SK-N-SH treated with all-trans-retinoic acid at 6 μM for 48 hours (cell line): ENCODE measurements around the gene PRC1.

ENCODE experiments used
- ARNTL ChIP-seq: fragments of 450-650 bp; formaldehyde crosslinking; IDR thresholded peaks from 2 replicates; pipeline ENCODE4 v1.5.0; 2020; ENCODE audit warnings: low read depth, mild to moderate bottlenecking, moderate library complexity, borderline replicate concordance
- BACH2 ChIP-seq: fragments of 250-450 bp; sonication (Bioruptor Pico); IDR thresholded peaks from 2 replicates; pipeline ENCODE4 v1.9.0; 2021; ENCODE audit warnings: mild to moderate bottlenecking, borderline replicate concordance
- CSDC2 ChIP-seq: fragments of 250-450 bp; sonication (Bioruptor Pico); IDR thresholded peaks from 2 replicates; pipeline ENCODE4 v1.5.0; 2020; ENCODE audit warnings: mild to moderate bottlenecking, moderate library complexity
- GLIS3 ChIP-seq: fragments of 250-450 bp; sonication (Bioruptor Pico); IDR thresholded peaks from 2 replicates; pipeline ENCODE4 v1.5.0; 2020; ENCODE audit warnings: mild to moderate bottlenecking, moderate library complexity
- PPARA ChIP-seq: fragments of 250-450 bp; sonication (Bioruptor Pico); IDR thresholded peaks from 2 replicates; pipeline ENCODE4 v1.5.0; 2020; ENCODE audit warnings: mild to moderate bottlenecking, borderline replicate concordance
- RARB ChIP-seq: fragments of 250-450 bp; sonication (Bioruptor Pico); IDR thresholded peaks from 2 replicates; pipeline ENCODE4 v1.8.0; 2021; ENCODE audit warnings: mild to moderate bottlenecking, moderate library complexity
- TOX ChIP-seq: fragments of 250-450 bp; sonication (Bioruptor Pico); IDR thresholded peaks from 2 replicates; pipeline ENCODE4 v1.8.0; 2021; ENCODE audit warnings: mild to moderate bottlenecking, moderate library complexity, borderline replicate concordance
- ZC3H10 ChIP-seq: fragments of 250-450 bp; sonication (Bioruptor Pico); IDR thresholded peaks from 2 replicates; pipeline ENCODE4 v1.5.1; 2021; ENCODE audit warnings: mild to moderate bottlenecking, moderate library complexity
- ZFP3 ChIP-seq: fragments of 250-450 bp; sonication (Bioruptor Pico); IDR thresholded peaks from 2 replicates; pipeline ENCODE4 v1.5.0; 2020; ENCODE audit warnings: mild to moderate bottlenecking, moderate library complexity
- ZFP30 ChIP-seq: fragments of 450-650 bp; formaldehyde crosslinking; IDR thresholded peaks from 2 replicates; pipeline ENCODE4 v1.5.0; 2022; ENCODE audit warnings: mild to moderate bottlenecking, moderate library complexity
- ZNF70 ChIP-seq: fragments of 450-650 bp; formaldehyde crosslinking; IDR thresholded peaks from 2 replicates; pipeline ENCODE4 v1.5.0; 2020; ENCODE audit warnings: mild to moderate bottlenecking, moderate library complexity
- TF ChIP-seq, protein P1 (sequence below): fragments of 250-450 bp; sonication (Bioruptor Pico); IDR thresholded peaks from 2 replicates; pipeline ENCODE4 v1.8.0; 2020; ENCODE audit warnings: mild to moderate bottlenecking, moderate library complexity, borderline replicate concordance
- TF ChIP-seq, protein P2 (sequence below): fragments of 250-450 bp; sonication (Bioruptor Pico); IDR thresholded peaks from 2 replicates; pipeline ENCODE4 v1.5.0; 2020; ENCODE audit warnings: mild to moderate bottlenecking, moderate library complexity
- TF ChIP-seq, protein P3 (sequence below): fragments of 250-450 bp; sonication (Bioruptor Pico); IDR thresholded peaks from 2 replicates; pipeline ENCODE4 v1.8.0; 2021; ENCODE audit warnings: low read depth, mild to moderate bottlenecking, moderate library complexity, borderline replicate concordance

DNA sequence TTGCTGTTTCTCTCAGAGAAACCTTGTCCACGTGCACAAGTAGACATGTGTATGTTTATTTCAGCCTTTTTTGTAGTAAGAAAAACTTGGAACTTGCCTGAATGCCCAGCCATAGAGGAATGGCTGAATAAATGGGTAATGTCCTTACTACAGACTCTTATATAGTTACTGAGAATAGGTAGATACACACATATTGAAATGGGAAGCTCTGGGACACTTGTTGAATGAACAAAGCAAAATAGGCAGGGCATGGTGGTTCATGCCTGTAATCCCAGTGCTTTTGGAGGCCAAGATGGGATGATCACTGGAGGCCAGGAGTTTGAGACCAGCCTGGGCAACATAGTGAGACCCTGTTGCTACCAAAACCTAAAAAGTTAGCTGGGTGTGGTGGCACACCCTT, 57.5 kb downstream of the PRC1 start:
- TF ChIP-seq ZFP3 (CRISPR knock-in tag), result no peak
- TF ChIP-seq, protein P1, sequence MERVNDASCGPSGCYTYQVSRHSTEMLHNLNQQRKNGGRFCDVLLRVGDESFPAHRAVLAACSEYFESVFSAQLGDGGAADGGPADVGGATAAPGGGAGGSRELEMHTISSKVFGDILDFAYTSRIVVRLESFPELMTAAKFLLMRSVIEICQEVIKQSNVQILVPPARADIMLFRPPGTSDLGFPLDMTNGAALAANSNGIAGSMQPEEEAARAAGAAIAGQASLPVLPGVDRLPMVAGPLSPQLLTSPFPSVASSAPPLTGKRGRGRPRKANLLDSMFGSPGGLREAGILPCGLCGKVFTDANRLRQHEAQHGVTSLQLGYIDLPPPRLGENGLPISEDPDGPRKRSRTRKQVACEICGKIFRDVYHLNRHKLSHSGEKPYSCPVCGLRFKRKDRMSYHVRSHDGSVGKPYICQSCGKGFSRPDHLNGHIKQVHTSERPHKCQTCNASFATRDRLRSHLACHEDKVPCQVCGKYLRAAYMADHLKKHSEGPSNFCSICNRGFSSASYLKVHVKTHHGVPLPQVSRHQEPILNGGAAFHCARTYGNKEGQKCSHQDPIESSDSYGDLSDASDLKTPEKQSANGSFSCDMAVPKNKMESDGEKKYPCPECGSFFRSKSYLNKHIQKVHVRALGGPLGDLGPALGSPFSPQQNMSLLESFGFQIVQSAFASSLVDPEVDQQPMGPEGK, result no peak
- TF ChIP-seq ZNF70 (CRISPR knock-in tag), result no peak
- no peak for TF ChIP-seq PPARA (CRISPR knock-in tag)
- TF ChIP-seq BACH2 (CRISPR knock-in tag), result no peak
- TF ChIP-seq CSDC2 (CRISPR knock-in tag), result no peak
- no peak for TF ChIP-seq GLIS3 (CRISPR knock-in tag)
- TF ChIP-seq RARB (CRISPR knock-in tag), result no peak
- TF ChIP-seq, protein P2, sequence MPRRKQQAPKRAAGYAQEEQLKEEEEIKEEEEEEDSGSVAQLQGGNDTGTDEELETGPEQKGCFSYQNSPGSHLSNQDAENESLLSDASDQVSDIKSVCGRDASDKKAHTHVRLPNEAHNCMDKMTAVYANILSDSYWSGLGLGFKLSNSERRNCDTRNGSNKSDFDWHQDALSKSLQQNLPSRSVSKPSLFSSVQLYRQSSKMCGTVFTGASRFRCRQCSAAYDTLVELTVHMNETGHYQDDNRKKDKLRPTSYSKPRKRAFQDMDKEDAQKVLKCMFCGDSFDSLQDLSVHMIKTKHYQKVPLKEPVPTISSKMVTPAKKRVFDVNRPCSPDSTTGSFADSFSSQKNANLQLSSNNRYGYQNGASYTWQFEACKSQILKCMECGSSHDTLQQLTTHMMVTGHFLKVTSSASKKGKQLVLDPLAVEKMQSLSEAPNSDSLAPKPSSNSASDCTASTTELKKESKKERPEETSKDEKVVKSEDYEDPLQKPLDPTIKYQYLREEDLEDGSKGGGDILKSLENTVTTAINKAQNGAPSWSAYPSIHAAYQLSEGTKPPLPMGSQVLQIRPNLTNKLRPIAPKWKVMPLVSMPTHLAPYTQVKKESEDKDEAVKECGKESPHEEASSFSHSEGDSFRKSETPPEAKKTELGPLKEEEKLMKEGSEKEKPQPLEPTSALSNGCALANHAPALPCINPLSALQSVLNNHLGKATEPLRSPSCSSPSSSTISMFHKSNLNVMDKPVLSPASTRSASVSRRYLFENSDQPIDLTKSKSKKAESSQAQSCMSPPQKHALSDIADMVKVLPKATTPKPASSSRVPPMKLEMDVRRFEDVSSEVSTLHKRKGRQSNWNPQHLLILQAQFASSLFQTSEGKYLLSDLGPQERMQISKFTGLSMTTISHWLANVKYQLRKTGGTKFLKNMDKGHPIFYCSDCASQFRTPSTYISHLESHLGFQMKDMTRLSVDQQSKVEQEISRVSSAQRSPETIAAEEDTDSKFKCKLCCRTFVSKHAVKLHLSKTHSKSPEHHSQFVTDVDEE (CRISPR knock-in tag), result no peak
- no peak for TF ChIP-seq ZC3H10
- TF ChIP-seq ARNTL, result no peak
- TF ChIP-seq ZFP30 (CRISPR knock-in tag), result no peak
- TF ChIP-seq, protein P3, sequence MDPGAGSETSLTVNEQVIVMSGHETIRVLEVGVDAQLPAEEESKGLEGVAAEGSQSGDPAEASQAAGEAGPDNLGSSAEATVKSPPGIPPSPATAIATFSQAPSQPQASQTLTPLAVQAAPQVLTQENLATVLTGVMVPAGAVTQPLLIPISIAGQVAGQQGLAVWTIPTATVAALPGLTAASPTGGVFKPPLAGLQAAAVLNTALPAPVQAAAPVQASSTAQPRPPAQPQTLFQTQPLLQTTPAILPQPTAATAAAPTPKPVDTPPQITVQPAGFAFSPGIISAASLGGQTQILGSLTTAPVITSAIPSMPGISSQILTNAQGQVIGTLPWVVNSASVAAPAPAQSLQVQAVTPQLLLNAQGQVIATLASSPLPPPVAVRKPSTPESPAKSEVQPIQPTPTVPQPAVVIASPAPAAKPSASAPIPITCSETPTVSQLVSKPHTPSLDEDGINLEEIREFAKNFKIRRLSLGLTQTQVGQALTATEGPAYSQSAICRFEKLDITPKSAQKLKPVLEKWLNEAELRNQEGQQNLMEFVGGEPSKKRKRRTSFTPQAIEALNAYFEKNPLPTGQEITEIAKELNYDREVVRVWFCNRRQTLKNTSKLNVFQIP (CRISPR knock-in tag), result no peak
- no peak for TF ChIP-seq TOX (CRISPR knock-in tag)
